Measurements from ENCODE around the gene PIK3CB. TPM values are rescaled to one million over a fixed set of nuclear protein-coding genes. Genes with fewer than 3 reads are reported as not detected.
"Not testable (repeated sequence)": the region's sequence is repeated elsewhere in the genome, so short reads cannot be mapped to it uniquely, and the experiment has no call there.

Gene PIK3CB
- total RNA-seq, 1 experiment from 2014 or later: 16.4 TPM

- no TSS peak for BruUV-seq (replicated peaks)
- Histone ChIP-seq H3K4me1 (ENCODE audit: insufficient read depth, low read length, poor library complexity, severe bottlenecking) (peaks cover 39% of the 10 kb centered on the region), H3K27ac (ENCODE audit: low read depth, low read length, poor library complexity, severe bottlenecking) (peak overlapping the region; percentile 51), H3K9me3 (ENCODE audit: low read depth, low read length, poor library complexity, severe bottlenecking) (peaks cover 8% of the 10 kb centered on the region), H3K36me3 (ENCODE audit: insufficient read depth, low read length, poor library complexity, severe bottlenecking) (peaks cover 5% of the 10 kb centered on the region), H3K27me3 (replicated peaks; ENCODE audit: insufficient read depth, low read depth, low read length, poor library complexity) (no peaks in the 10 kb centered on the region), H3K4me3 (ENCODE audit: low read depth, low read length, poor library complexity, severe bottlenecking) (no peak overlapping the region)
- no peak for TF ChIP-seq CTCF (conservative IDR thresholded peaks at IDR 0.05; ENCODE audit: low read depth, low read length)
- TF ChIP-seq EZH2 (IDR thresholded peaks at IDR 0.05; ENCODE audit: borderline replicate concordance, low read depth, low read length, poor library complexity, severe bottlenecking): no peak
- peak; percentile 63 for DNase-seq (ENCODE audit: low spot score)
- CTCF ChIA-PET: no interaction called here
- POLR2A ChIA-PET (ENCODE audit: low non-redundant PET): no interaction called here
- intact Hi-C loops (cut with micrococcal nuclease; ENCODE audit: unreplicated experiment): no loop called here
Measured at GRCh38 chr3:138681463-138682220, 153.1 kb downstream of the PIK3CB start.

DNA sequence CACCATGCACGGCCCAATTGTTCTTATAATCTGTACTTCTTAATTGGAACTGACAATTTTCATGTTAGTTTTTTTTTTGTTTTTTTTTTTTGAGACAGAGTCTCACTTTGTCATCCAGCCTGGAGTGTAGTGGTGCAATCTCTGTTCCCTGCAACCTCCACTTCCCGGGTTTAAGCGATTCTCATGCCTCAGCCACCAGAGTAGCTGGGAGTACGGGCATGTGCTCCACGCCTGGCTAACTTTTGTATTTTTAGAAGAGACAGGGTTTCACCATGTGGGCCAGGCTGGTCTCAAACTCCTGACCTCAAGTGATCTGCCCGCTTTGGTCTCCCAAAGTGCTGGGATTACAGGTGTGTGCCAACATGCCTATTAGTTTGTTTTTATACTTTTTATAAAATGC is 153.8 kb downstream of the PIK3CB start:
- POLR2A ChIA-PET (ENCODE audit: low non-redundant PET); H3K27ac ChIP-seq (ENCODE audit: low read depth, low read length, poor library complexity, severe bottlenecking); intact Hi-C loops (cut with micrococcal nuclease; ENCODE audit: unreplicated experiment); DNase-seq (ENCODE audit: low spot score); H3K27me3 ChIP-seq (replicated peaks; ENCODE audit: insufficient read depth, low read depth, low read length, poor library complexity); BruUV-seq (replicated peaks); H3K4me3 ChIP-seq (ENCODE audit: low read depth, low read length, poor library complexity, severe bottlenecking); H3K36me3 ChIP-seq (ENCODE audit: insufficient read depth, low read length, poor library complexity, severe bottlenecking): not testable (repeated sequence)
- Histone ChIP-seq H3K9me3 (ENCODE audit: low read depth, low read length, poor library complexity, severe bottlenecking) (peaks cover 15% of the 10 kb centered on the region), H3K4me1 (ENCODE audit: insufficient read depth, low read length, poor library complexity, severe bottlenecking) (peaks cover 36% of the 10 kb centered on the region)
- CTCF ChIA-PET: interaction anchor here (0.7 kb wide), 1 partner anchor 247 kb away, joined by 7 read pairs; no protein-coding TSS in a partner anchor

DNA sequence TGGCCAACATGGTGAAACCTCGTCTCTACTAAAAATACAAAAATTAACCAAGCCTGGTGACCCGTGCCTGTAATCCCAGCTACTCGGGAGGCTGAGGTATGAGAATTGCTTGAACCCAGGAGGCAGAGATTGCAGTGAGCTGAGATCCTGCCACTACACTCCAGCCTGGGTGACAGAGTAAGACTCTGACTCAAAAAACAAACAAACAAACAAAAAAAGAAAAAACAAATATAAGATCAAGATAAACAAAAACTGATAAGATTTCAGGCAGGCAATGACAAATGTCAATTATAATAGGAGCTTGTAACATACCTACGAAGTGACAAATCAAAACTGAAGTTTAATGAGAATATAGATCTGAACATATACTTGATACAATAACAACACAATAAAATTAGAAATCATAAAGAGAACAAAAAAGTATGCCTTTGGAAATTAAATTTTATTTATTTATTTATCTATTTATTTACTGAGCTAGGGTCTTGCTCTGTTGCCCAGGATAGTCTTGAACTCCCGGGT is 155.8 kb downstream of the PIK3CB start:
- peaks cover 15% of the 10 kb centered on the region for H3K36me3 ChIP-seq (ENCODE audit: insufficient read depth, low read length, poor library complexity, severe bottlenecking)
- H3K4me3 ChIP-seq (ENCODE audit: low read depth, low read length, poor library complexity, severe bottlenecking): no peak overlapping the region
- peaks cover 29% of the 10 kb centered on the region for H3K9me3 ChIP-seq (ENCODE audit: low read depth, low read length, poor library complexity, severe bottlenecking)
- DNase-seq (ENCODE audit: low spot score): no peak
- ChIA-PET POLR2A (ENCODE audit: low non-redundant PET) (no interaction called here), CTCF (no interaction called here)
- intact Hi-C loops (cut with micrococcal nuclease; ENCODE audit: unreplicated experiment): no loop called here
- no peak for TF ChIP-seq EZH2 (IDR thresholded peaks at IDR 0.05; ENCODE audit: borderline replicate concordance, low read depth, low read length, poor library complexity, severe bottlenecking)
- no peak overlapping the region for H3K27ac ChIP-seq (ENCODE audit: low read depth, low read length, poor library complexity, severe bottlenecking)
- H3K27me3 ChIP-seq (replicated peaks; ENCODE audit: insufficient read depth, low read depth, low read length, poor library complexity): no peaks in the 10 kb centered on the region
- H3K4me1 ChIP-seq (ENCODE audit: insufficient read depth, low read length, poor library complexity, severe bottlenecking): peaks cover 25% of the 10 kb centered on the region
- no TSS peak for BruUV-seq (replicated peaks)

GRCh38 chr3:138678086-138678485 is 156.6 kb downstream of the PIK3CB start:
- Histone ChIP-seq H3K27me3 (replicated peaks; ENCODE audit: insufficient read depth, low read depth, low read length, poor library complexity) (no peaks in the 10 kb centered on the region), H3K4me1 (ENCODE audit: insufficient read depth, low read length, poor library complexity, severe bottlenecking) (peaks cover 18% of the 10 kb centered on the region), H3K36me3 (ENCODE audit: insufficient read depth, low read length, poor library complexity, severe bottlenecking) (peaks cover 15% of the 10 kb centered on the region), H3K4me3 (ENCODE audit: low read depth, low read length, poor library complexity, severe bottlenecking) (no peak overlapping the region), H3K9me3 (ENCODE audit: low read depth, low read length, poor library complexity, severe bottlenecking) (peaks cover 29% of the 10 kb centered on the region), H3K27ac (ENCODE audit: low read depth, low read length, poor library complexity, severe bottlenecking) (no peak overlapping the region)
- ChIA-PET POLR2A (ENCODE audit: low non-redundant PET) (no interaction called here), CTCF (no interaction called here)
- intact Hi-C loops (cut with micrococcal nuclease; ENCODE audit: unreplicated experiment): no loop called here
- TF ChIP-seq CTCF (conservative IDR thresholded peaks at IDR 0.05; ENCODE audit: low read depth, low read length) (no peak), EZH2 (IDR thresholded peaks at IDR 0.05; ENCODE audit: borderline replicate concordance, low read depth, low read length, poor library complexity, severe bottlenecking) (no peak)
- DNase-seq (ENCODE audit: low spot score): no peak
- BruUV-seq (replicated peaks): no TSS peak

Measured in A673 (cell line).